Chondrocyte (in vitro differentiated cells): Measurements from ENCODE around the gene CXXC5. TPM values are rescaled to one million over a fixed set of nuclear protein-coding genes. Genes with fewer than 3 reads are reported as not detected.

ENCODE experiments used
- DNase-seq: peaks from one replicate; pipeline ENCODE4 v3.0.0; 2021; ENCODE audit warnings: mixed read lengths, low spot score
- H3K27ac Mint-ChIP-seq: one replicate; pipeline ENCODE4 v1.8.0; 2021; ENCODE audit warnings: mild to moderate bottlenecking, moderate library complexity, mixed read lengths; ENCODE audit not compliant: unreplicated experiment
- H3K27me3 Mint-ChIP-seq: 2 replicates; pipeline ENCODE4 v1.8.0; 2021; ENCODE audit warnings: low read depth, mixed read lengths
- H3K36me3 Mint-ChIP-seq: 2 replicates; pipeline ENCODE4 v1.8.0; 2021; ENCODE audit warnings: low read depth, mixed read lengths
- H3K4me1 Mint-ChIP-seq: 2 replicates; pipeline ENCODE4 v1.8.0; 2021; ENCODE audit warnings: low read depth, mild to moderate bottlenecking, mixed read lengths
- H3K4me3 Mint-ChIP-seq: one replicate; pipeline ENCODE4 v1.8.0; 2021; ENCODE audit warnings: mild to moderate bottlenecking, moderate library complexity, mixed read lengths; ENCODE audit not compliant: unreplicated experiment
- H3K9me3 Mint-ChIP-seq: 2 replicates; pipeline ENCODE4 v1.8.0; 2021; ENCODE audit warnings: low read depth, mixed read lengths
- CTCF ChIP-seq: fragments of 200-600 bp; sonication (generic); IDR thresholded peaks from 2 replicates; pipeline ENCODE4 v1.5.0; 2021; ENCODE audit warnings: antibody characterized with exemption, mild to moderate bottlenecking, moderate library complexity
- total RNA-seq: library from RNA; stranded (reverse); gene quantifications from 3 replicates; pipeline ENCODE4 v1.2.1, GENCODE V29; 2021

The CXXC5 gene
- total RNA-seq, 1 donor from 2014 or later = 144 TPM

- peak overlapping the region; percentile 92 for H3K27ac Mint-ChIP-seq
- no peaks in the 10 kb centered on the region for H3K9me3 Mint-ChIP-seq
- no peak for DNase-seq
- no peaks in the 10 kb centered on the region for H3K27me3 Mint-ChIP-seq
- no peak for TF ChIP-seq CTCF
- H3K4me3 Mint-ChIP-seq = peak overlapping the region; percentile 31
- peaks cover 9% of the 10 kb centered on the region for H3K36me3 Mint-ChIP-seq
- peaks cover 81% of the 10 kb centered on the region for H3K4me1 Mint-ChIP-seq
These were observed 28.3 kb downstream of the CXXC5 start for GRCh38 chr5:139676406-139676805.

- TF ChIP-seq CTCF = no peak
- peaks cover 75% of the 10 kb centered on the region for H3K4me1 Mint-ChIP-seq
- peaks cover 9% of the 10 kb centered on the region for H3K36me3 Mint-ChIP-seq
- peak overlapping the region; percentile 33 for H3K4me3 Mint-ChIP-seq
- peak overlapping the region; percentile 92 for H3K27ac Mint-ChIP-seq
- no peak for DNase-seq
- no peaks in the 10 kb centered on the region for H3K27me3 Mint-ChIP-seq
- H3K9me3 Mint-ChIP-seq = no peaks in the 10 kb centered on the region
These were observed 29.0 kb downstream of the CXXC5 start for GRCh38 chr5:139676951-139677735.

GRCh38 chr5:139677736-139678613, 29.8 kb downstream of the CXXC5 start:
- Mint-ChIP-seq H3K27ac (peak overlapping the region; percentile 88), H3K27me3 (no peaks in the 10 kb centered on the region), H3K4me1 (peaks cover 74% of the 10 kb centered on the region), H3K4me3 (peak overlapping the region; percentile 33), H3K9me3 (no peaks in the 10 kb centered on the region), H3K36me3 (peaks cover 14% of the 10 kb centered on the region)
- TF ChIP-seq CTCF = no peak
- no peak for DNase-seq

GRCh38 chr5:139678751-139679750, 30.9 kb downstream of the CXXC5 start:
- Mint-ChIP-seq H3K27me3 (no peaks in the 10 kb centered on the region), H3K4me3 (no peak overlapping the region), H3K4me1 (peaks cover 72% of the 10 kb centered on the region), H3K27ac (peak overlapping the region; percentile 90), H3K9me3 (no peaks in the 10 kb centered on the region), H3K36me3 (peaks cover 21% of the 10 kb centered on the region)
- no peak for DNase-seq
- no peak for TF ChIP-seq CTCF
